CD4-positive, alpha-beta T cell treated with Interleukin-2 at 100 ng/mL for 4 hours (primary cell): Measurements from ENCODE around the gene IKZF2.
A peak's percentile ranks its signal among the peaks of the same experiment; 100 is the strongest.

Experiments
- DNase-seq: peaks from one replicate; pipeline ENCODE4 v3.0.0-alpha.2; 2020; ENCODE audit warnings: low spot score

The IKZF2 gene

GRCh38 chr2:213152888-213153287, 1.5 kb upstream of the IKZF2 start:
- DNase-seq: no peak

- peak; percentile 12 for DNase-seq
These were observed 818 bp upstream of the IKZF2 start for GRCh38 chr2:213152065-213152794.

- DNase-seq: no peak
These were observed 906 bp downstream of the IKZF2 start for GRCh38 chr2:213150315-213151097.

GRCh38 chr2:213149949-213150314, 1.5 kb downstream of the IKZF2 start:
- DNase-seq: no peak

- peak; percentile 26 for DNase-seq
These were observed 2.0 kb downstream of the IKZF2 start for GRCh38 chr2:213149294-213149875.

- no peak for DNase-seq
These were observed 2.7 kb downstream of the IKZF2 start for GRCh38 chr2:213148572-213149261.

GRCh38 chr2:213147538-213147937, 3.9 kb downstream of the IKZF2 start:
- DNase-seq: peak; percentile 32

- peak; percentile 29 for DNase-seq
These were observed 5.6 kb downstream of the IKZF2 start for GRCh38 chr2:213145715-213146242.

GRCh38 chr2:213137064-213137463, 14.3 kb downstream of the IKZF2 start:
- DNase-seq: no peak

- DNase-seq: no peak
These were observed 22.1 kb downstream of the IKZF2 start for GRCh38 chr2:213129311-213129710.

GRCh38 chr2:213125646-213126347, 25.6 kb downstream of the IKZF2 start:
- no peak for DNase-seq

- DNase-seq: no peak
These were observed 28.7 kb downstream of the IKZF2 start for GRCh38 chr2:213122725-213123124.

GRCh38 chr2:213121690-213122089, 29.7 kb downstream of the IKZF2 start:
- no peak for DNase-seq

- peak; percentile 49 for DNase-seq
These were observed 32.2 kb downstream of the IKZF2 start for GRCh38 chr2:213119061-213119809.

GRCh38 chr2:213108308-213108707, 43.1 kb downstream of the IKZF2 start:
- DNase-seq: no peak

GRCh38 chr2:213107728-213108127, 43.7 kb downstream of the IKZF2 start:
- no peak for DNase-seq

- no peak for DNase-seq
These were observed 46.2 kb downstream of the IKZF2 start for GRCh38 chr2:213105212-213105611.

- DNase-seq: no peak
These were observed 46.6 kb downstream of the IKZF2 start for GRCh38 chr2:213104903-213105202.

- DNase-seq: peak; percentile 25
These were observed 47.1 kb downstream of the IKZF2 start for GRCh38 chr2:213104092-213104902.
